Eye (tissue), 1 donor: Measurements from ENCODE around the gene TIGD2.

Source experiments
- DNase-seq: peaks from one replicate; pipeline ENCODE4 v3.0.0-alpha.2; 2015

TIGD2 gene

DNA sequence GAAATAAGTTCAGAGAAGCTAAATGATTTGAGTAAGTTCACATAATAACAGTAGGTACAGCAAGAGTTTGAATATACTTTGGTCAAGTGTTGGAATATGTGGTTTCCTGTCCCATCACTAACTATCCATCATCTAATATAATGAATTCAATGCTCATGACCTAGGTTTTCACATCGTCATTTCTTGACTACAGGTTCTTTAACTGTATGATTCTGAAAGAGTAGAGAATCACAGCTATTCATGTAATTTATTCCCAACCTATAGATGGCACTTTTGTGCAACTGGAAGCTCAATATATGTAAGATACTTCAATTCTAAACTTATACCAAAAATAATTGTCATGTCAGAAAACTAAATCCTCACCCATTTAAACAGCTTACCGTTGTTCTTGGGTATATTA is 53.1 kb downstream of the TIGD2 start:
- no peak for DNase-seq
